HUES48 (cell line): Measurements from ENCODE around the gene GYPE.
"Not testable (repeated sequence)": the region's sequence is repeated elsewhere in the genome, so short reads cannot be mapped to it uniquely, and the experiment has no call there.

Experiments
- H3K27ac ChIP-seq: one replicate; pipeline ENCODE4 v1.7.0; 2013; ENCODE audit warnings: low read depth, low read length, inconsistent platforms
- H3K27me3 ChIP-seq: 2 replicates; pipeline ENCODE4 v1.6.1; 2013; ENCODE audit warnings: mild to moderate bottlenecking, low read length; ENCODE audit not compliant: control insufficient read depth, insufficient read depth
- H3K36me3 ChIP-seq: 2 replicates; pipeline ENCODE4 v1.6.1; 2013; ENCODE audit warnings: low read length; ENCODE audit not compliant: control insufficient read depth, insufficient read depth
- H3K4me1 ChIP-seq: 2 replicates; pipeline ENCODE4 v1.6.1; 2013; ENCODE audit warnings: mild to moderate bottlenecking, low read length; ENCODE audit not compliant: control insufficient read depth, insufficient read depth
- H3K4me3 ChIP-seq: 2 replicates; pipeline ENCODE4 v1.5.1; 2013; ENCODE audit warnings: mild to moderate bottlenecking, low read depth, low read length
- H3K9ac ChIP-seq: 2 replicates; pipeline ENCODE4 v1.6.1; 2013; ENCODE audit warnings: mild to moderate bottlenecking, low read depth, low read length, moderate library complexity
- H3K9me3 ChIP-seq: 2 replicates; pipeline ENCODE4 v1.6.1; 2013; ENCODE audit warnings: low read length; ENCODE audit not compliant: control insufficient read depth, insufficient read depth

The GYPE gene

GRCh38 chr4:143911528-143912417 is 6.4 kb upstream of the GYPE start:
- H3K4me1 ChIP-seq, H3K27ac ChIP-seq, H3K36me3 ChIP-seq, H3K4me3 ChIP-seq, H3K9me3 ChIP-seq, H3K9ac ChIP-seq, H3K27me3 ChIP-seq: not testable (repeated sequence)

GRCh38 chr4:143910906-143911305 is 5.5 kb upstream of the GYPE start:
- not testable (repeated sequence) for H3K4me3 ChIP-seq, H3K4me1 ChIP-seq, H3K9me3 ChIP-seq, H3K27me3 ChIP-seq, H3K27ac ChIP-seq, H3K36me3 ChIP-seq, H3K9ac ChIP-seq

GRCh38 chr4:143907811-143908210 is 2.5 kb upstream of the GYPE start:
- H3K9ac ChIP-seq, H3K4me3 ChIP-seq, H3K9me3 ChIP-seq, H3K4me1 ChIP-seq, H3K27ac ChIP-seq, H3K36me3 ChIP-seq, H3K27me3 ChIP-seq: not testable (repeated sequence)

GRCh38 chr4:143904431-143904830 is 928 bp downstream of the GYPE start:
- not testable (repeated sequence) for H3K4me1 ChIP-seq, H3K4me3 ChIP-seq, H3K36me3 ChIP-seq, H3K9ac ChIP-seq, H3K9me3 ChIP-seq, H3K27me3 ChIP-seq, H3K27ac ChIP-seq

GRCh38 chr4:143890323-143890722 is 15.0 kb downstream of the GYPE start:
- H3K27ac ChIP-seq, H3K4me3 ChIP-seq, H3K9me3 ChIP-seq, H3K4me1 ChIP-seq, H3K9ac ChIP-seq, H3K36me3 ChIP-seq, H3K27me3 ChIP-seq: not testable (repeated sequence)

GRCh38 chr4:143888189-143888588 is 17.2 kb downstream of the GYPE start:
- H3K9me3 ChIP-seq, H3K36me3 ChIP-seq, H3K4me3 ChIP-seq, H3K27me3 ChIP-seq, H3K4me1 ChIP-seq, H3K27ac ChIP-seq, H3K9ac ChIP-seq: not testable (repeated sequence)

GRCh38 chr4:143884965-143885364 is 20.4 kb downstream of the GYPE start:
- H3K27me3 ChIP-seq, H3K27ac ChIP-seq, H3K4me3 ChIP-seq, H3K9ac ChIP-seq, H3K36me3 ChIP-seq, H3K9me3 ChIP-seq, H3K4me1 ChIP-seq: not testable (repeated sequence)

GRCh38 chr4:143883529-143883928 is 21.8 kb downstream of the GYPE start:
- Histone ChIP-seq H3K4me3 (no peak overlapping the region), H3K9me3 (no peaks in the 10 kb centered on the region), H3K4me1 (no peaks in the 10 kb centered on the region), H3K36me3 (no peaks in the 10 kb centered on the region), H3K27me3 (no peaks in the 10 kb centered on the region), H3K27ac (no peak overlapping the region), H3K9ac (no peak overlapping the region)

GRCh38 chr4:143882892-143883291 is 22.5 kb downstream of the GYPE start:
- Histone ChIP-seq H3K9me3 (no peaks in the 10 kb centered on the region), H3K27ac (no peak overlapping the region), H3K27me3 (no peaks in the 10 kb centered on the region), H3K36me3 (no peaks in the 10 kb centered on the region), H3K4me3 (no peak overlapping the region), H3K4me1 (no peaks in the 10 kb centered on the region), H3K9ac (no peak overlapping the region)

GRCh38 chr4:143879561-143879960 is 25.8 kb downstream of the GYPE start:
- not testable (repeated sequence) for H3K4me1 ChIP-seq, H3K27me3 ChIP-seq, H3K27ac ChIP-seq, H3K4me3 ChIP-seq, H3K36me3 ChIP-seq, H3K9me3 ChIP-seq, H3K9ac ChIP-seq

GRCh38 chr4:143875357-143875756 is 30.0 kb downstream of the GYPE start:
- not testable (repeated sequence) for H3K9me3 ChIP-seq, H3K9ac ChIP-seq, H3K4me3 ChIP-seq, H3K4me1 ChIP-seq, H3K27ac ChIP-seq, H3K36me3 ChIP-seq, H3K27me3 ChIP-seq
